HCT116 (cell line): ENCODE measurements around the gene PITHD1. TPM values are rescaled to one million over a fixed set of nuclear protein-coding genes. Genes with fewer than 3 reads are reported as not detected.
A peak's percentile ranks its signal among the peaks of the same experiment; 100 is the strongest.

Source experiments
- ATAC-seq: fragments of 200-7000 bp; cut with Tn5 transposase; 2 replicates; pipeline ENCODE4 v1.9.1; 2020; ENCODE audit warnings: mild to moderate bottlenecking, moderate library complexity
- BruUV-seq: library from RNA; stranded (reverse); fragments of 400-500 nt; replicated peaks from 2 replicates; lab custom pipeline; 2021; lab: Mats Ljungman, UMichigan
- CTCF ChIA-PET: fragments of 300-600 bp; sonication (Branson Sonifier 250); formaldehyde crosslinking; loops from one replicate; lab custom pipeline; 2021; ENCODE audit warnings: antibody characterized with exemption; lab: Charles Lee
- POLR2A ChIA-PET: fragments of 300-600, 350-600 bp; sonication (Branson Sonifier 250); formaldehyde crosslinking; loops from one replicate; lab custom pipeline; 2021; ENCODE audit warnings: antibody characterized with exemption; lab: Charles Lee
- RAD21 ChIA-PET, 2 experiments: fragments of 300-600 bp; sonication (Branson Sonifier 250); formaldehyde crosslinking; loops; one replicate each; lab custom pipeline; 2023; ENCODE audit warnings: low total read pairs in 2 of 2; ENCODE audit not compliant: uncharacterized antibody in 2 of 2, unreplicated experiment in 2 of 2, low non-redundant PET in 1 of 2; lab: Charles Lee
- DNase-seq: peaks from one replicate; pipeline ENCODE4 v3.0.0-alpha.2; 2010; ENCODE audit warnings: low read depth, low spot score
- H2AFZ ChIP-seq: fragments of 200-600 bp; shearing (Covaris generic), sonication (generic); 2 replicates; pipeline ENCODE4 v1.6.1; 2017; ENCODE audit warnings: low read depth, mixed run types, mixed read lengths, antibody characterized with exemption, low read length; ENCODE audit not compliant: poor library complexity, severe bottlenecking
- H3K27ac ChIP-seq: 2 replicates; pipeline ENCODE4 v1.5.1; 2012; ENCODE audit warnings: low read depth, low read length
- H3K27me3 ChIP-seq: fragments of 200-600 bp; sonication (generic); 2 replicates; pipeline ENCODE4 v1.6.1; 2016; ENCODE audit warnings: mixed run types, low read length, mixed read lengths; ENCODE audit not compliant: insufficient read depth
- H3K36me3 ChIP-seq, 2 experiments: fragments of 200-500 bp in 1 of 2; fragments of 200-600 bp in 1 of 2; sonication (Bioruptor generic) in 1 of 2; sonication (generic) in 1 of 2; 2 replicates each; pipeline versions ENCODE4 v1.5.1 to v1.6.1; 2014 to 2016; ENCODE audit warnings: low read length in 2 of 2, inconsistent platforms in 1 of 2, mixed read lengths in 1 of 2, mixed run types in 1 of 2; ENCODE audit not compliant: insufficient read depth in 2 of 2, control insufficient read depth in 1 of 2
- H3K4me1 ChIP-seq, 2 experiments: fragments of 200-600 bp in 1 of 2; sonication (generic) in 1 of 2; 2 replicates each; pipeline versions ENCODE4 v1.5.1 to v1.6.1; 2012 to 2017; ENCODE audit warnings: low read length in 2 of 2, inconsistent platforms in 1 of 2, mild to moderate bottlenecking in 1 of 2, mixed read lengths in 1 of 2, mixed run types in 1 of 2, moderate library complexity in 1 of 2; ENCODE audit not compliant: insufficient read depth in 2 of 2, control insufficient read depth in 1 of 2
- H3K4me2 ChIP-seq: fragments of 200-600 bp; sonication (generic); 2 replicates; pipeline ENCODE4 v1.6.1; 2017; ENCODE audit warnings: mixed run types, low read length, mixed read lengths
- H3K4me3 ChIP-seq, 2 experiments: fragments of 200-600 bp in 1 of 2; sonication (generic) in 1 of 2; replicated peaks in 1 of 2; 2 replicates each; pipeline ENCODE4 v1.5.1; 2011 to 2016; ENCODE audit warnings: low read length in 2 of 2, control low read depth in 1 of 2, low read depth in 1 of 2, mild to moderate bottlenecking in 1 of 2, mixed read lengths in 1 of 2, mixed run types in 1 of 2
- H3K79me2 ChIP-seq: fragments of 200-600 bp; sonication (generic); 2 replicates; pipeline ENCODE4 v1.6.1; 2017; ENCODE audit warnings: mild to moderate bottlenecking, mixed run types, low read length, moderate library complexity, mixed read lengths; ENCODE audit not compliant: insufficient read depth
- H3K9ac ChIP-seq: fragments of 200-600 bp; sonication (generic); 2 replicates; pipeline ENCODE4 v1.6.1; 2016; ENCODE audit warnings: low read length, mixed read lengths
- H3K9me2 ChIP-seq: fragments of 200-600 bp; sonication (generic), shearing (Covaris generic); 2 replicates; pipeline ENCODE4 v1.6.1; 2017; ENCODE audit warnings: mixed run types, mild to moderate bottlenecking, moderate library complexity; ENCODE audit not compliant: insufficient read depth
- H3K9me3 ChIP-seq, 2 experiments: fragments of 200-500 bp in 1 of 2; fragments of 200-600 bp in 1 of 2; sonication (Bioruptor generic) in 1 of 2; sonication (generic) in 1 of 2; 2 replicates each; pipeline ENCODE4 v1.6.1; 2014 to 2017; ENCODE audit warnings: low read length in 2 of 2, mixed read lengths in 2 of 2, inconsistent platforms in 1 of 2, low read depth in 1 of 2, mild to moderate bottlenecking in 1 of 2, mixed run types in 1 of 2, moderate library complexity in 1 of 2; ENCODE audit not compliant: control insufficient read depth in 1 of 2, insufficient read depth in 1 of 2
- H4K20me1 ChIP-seq: fragments of 200-600 bp; sonication (generic), shearing (Covaris generic); 2 replicates; pipeline ENCODE4 v1.6.1; 2017; ENCODE audit warnings: mixed run types, mild to moderate bottlenecking, moderate library complexity; ENCODE audit not compliant: insufficient read depth
- CBX3 ChIP-seq: IDR thresholded peaks from 2 replicates; pipeline ENCODE4 v1.6.1; 2012; ENCODE audit warnings: low read depth
- EZH2phosphoT487 ChIP-seq: fragments of 200-600 bp; IDR thresholded peaks from 2 replicates; pipeline ENCODE4 v1.6.1; 2018; ENCODE audit warnings: antibody characterized with exemption, borderline replicate concordance
- FOSL1 ChIP-seq: IDR thresholded peaks from 2 replicates; pipeline ENCODE4 v1.6.1; 2012; ENCODE audit warnings: low read depth
- JUND ChIP-seq: IDR thresholded peaks from 2 replicates; pipeline ENCODE4 v1.6.1; 2012
- POLR2AphosphoS5 ChIP-seq: IDR thresholded peaks from 2 replicates; pipeline ENCODE4 v1.6.1; 2011; ENCODE audit warnings: mild to moderate bottlenecking, low read depth, low read length, moderate library complexity
- YY1 ChIP-seq: IDR thresholded peaks from 2 replicates; pipeline ENCODE4 v1.6.1; 2011; ENCODE audit warnings: low read length, low read depth, moderate library complexity, mild to moderate bottlenecking; ENCODE audit not compliant: insufficient replicate concordance; ENCODE audit errors: extremely low read depth
- ZNF274 ChIP-seq: fragments of 200-500 bp; sonication (Bioruptor generic); IDR thresholded peaks from 2 replicates; pipeline ENCODE4 v1.6.1; 2014; ENCODE audit warnings: mild to moderate bottlenecking, low read depth, low read length, inconsistent platforms
- intact Hi-C: fragments of 100-400 bp; cut with micrococcal nuclease; formaldehyde crosslinking; loops from 2 replicates; pipeline ENCODE4 v1.10.0; 2022
- total RNA-seq: library from RNA; stranded (reverse); gene quantifications from one replicate; pipeline ENCODE4 v1.2.1, GENCODE V29; 2021; ENCODE audit not compliant: unreplicated experiment
- TF ChIP-seq, protein P1 (sequence below), 3 experiments: fragments of 200-600 bp in 1 of 3; sonication (generic) in 1 of 3; IDR thresholded peaks in 2 of 3; conservative IDR thresholded peaks in 1 of 3; 2 replicates each; pipeline ENCODE4 v1.5.1; 2012 to 2017; ENCODE audit warnings: low read depth in 2 of 3, low read length in 2 of 3, antibody characterized with exemption in 1 of 3, borderline replicate concordance in 1 of 3, control low read depth in 1 of 3, mild to moderate bottlenecking in 1 of 3, mixed read lengths in 1 of 3, mixed run types in 1 of 3, moderate library complexity in 1 of 3; ENCODE audit not compliant: insufficient read depth in 1 of 3
- TF ChIP-seq, protein P2 (sequence below): IDR thresholded peaks from 2 replicates; pipeline ENCODE4 v1.6.1; 2011; ENCODE audit warnings: mild to moderate bottlenecking, low read length, moderate library complexity; ENCODE audit not compliant: insufficient replicate concordance; ENCODE audit errors: extremely low read depth
- TF ChIP-seq, protein P3 (sequence below): IDR thresholded peaks from 2 replicates; pipeline ENCODE4 v1.6.1; 2012; ENCODE audit warnings: low read depth

The PITHD1 gene
- total RNA-seq, 1 experiment from 2014 or later, result 57.2 TPM

DNA sequence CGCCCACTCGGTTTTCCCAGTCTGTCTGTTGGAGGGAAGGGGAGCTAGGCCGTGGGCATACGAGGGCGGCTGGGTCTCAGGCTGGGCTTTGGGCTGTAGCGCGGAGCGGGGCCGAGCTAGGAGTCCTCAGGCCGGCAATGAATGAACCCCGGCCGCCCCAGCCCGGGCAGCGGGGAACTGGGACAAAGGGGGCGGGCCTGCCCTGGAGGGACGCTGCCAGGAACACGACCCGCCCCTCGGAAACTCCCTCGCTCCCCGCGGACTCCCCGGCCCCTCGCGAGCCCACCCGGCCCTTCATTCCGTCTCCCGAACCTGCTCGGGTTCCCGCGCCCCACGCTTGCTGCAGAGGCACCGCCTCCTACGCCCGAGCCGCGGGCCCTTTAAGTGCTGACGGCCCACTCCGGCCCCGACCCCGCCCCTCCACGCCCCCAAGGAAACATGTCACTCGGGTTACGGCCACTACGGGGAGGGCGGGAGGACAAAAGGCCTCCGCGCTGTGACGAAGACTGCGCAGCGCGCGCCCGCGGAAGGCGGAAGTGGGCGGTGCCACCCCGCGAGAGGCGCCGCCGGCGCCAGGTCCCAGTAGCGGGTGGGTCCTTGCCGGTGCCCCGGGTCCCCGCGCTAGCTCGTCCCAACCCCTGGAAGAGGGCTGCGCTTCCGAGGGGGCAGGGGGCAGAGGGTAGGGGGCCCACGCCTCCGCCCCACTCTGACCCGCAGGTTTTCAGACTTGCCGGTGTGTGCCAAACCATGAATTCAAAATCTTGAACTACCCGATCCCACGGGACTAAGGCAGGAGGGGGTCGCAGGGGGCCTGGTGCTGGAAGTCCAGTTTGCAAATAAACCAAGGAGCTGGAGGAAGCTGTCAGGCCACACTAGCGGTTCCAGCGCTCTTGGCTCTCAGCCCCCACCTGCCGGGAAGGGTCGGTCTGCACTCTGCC is 22.5 kb downstream of the PITHD1 start, which contains the start of gene GALE (continued):
- TF ChIP-seq, protein P1, sequence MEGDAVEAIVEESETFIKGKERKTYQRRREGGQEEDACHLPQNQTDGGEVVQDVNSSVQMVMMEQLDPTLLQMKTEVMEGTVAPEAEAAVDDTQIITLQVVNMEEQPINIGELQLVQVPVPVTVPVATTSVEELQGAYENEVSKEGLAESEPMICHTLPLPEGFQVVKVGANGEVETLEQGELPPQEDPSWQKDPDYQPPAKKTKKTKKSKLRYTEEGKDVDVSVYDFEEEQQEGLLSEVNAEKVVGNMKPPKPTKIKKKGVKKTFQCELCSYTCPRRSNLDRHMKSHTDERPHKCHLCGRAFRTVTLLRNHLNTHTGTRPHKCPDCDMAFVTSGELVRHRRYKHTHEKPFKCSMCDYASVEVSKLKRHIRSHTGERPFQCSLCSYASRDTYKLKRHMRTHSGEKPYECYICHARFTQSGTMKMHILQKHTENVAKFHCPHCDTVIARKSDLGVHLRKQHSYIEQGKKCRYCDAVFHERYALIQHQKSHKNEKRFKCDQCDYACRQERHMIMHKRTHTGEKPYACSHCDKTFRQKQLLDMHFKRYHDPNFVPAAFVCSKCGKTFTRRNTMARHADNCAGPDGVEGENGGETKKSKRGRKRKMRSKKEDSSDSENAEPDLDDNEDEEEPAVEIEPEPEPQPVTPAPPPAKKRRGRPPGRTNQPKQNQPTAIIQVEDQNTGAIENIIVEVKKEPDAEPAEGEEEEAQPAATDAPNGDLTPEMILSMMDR (IDR thresholded peaks at IDR 0.05 in 2 of 3, conservative IDR thresholded peaks at IDR 0.05 in 1 of 3; ENCODE audit: borderline replicate concordance in 1 of 3, insufficient read depth in 1 of 3, low read depth in 2 of 3, low read length in 2 of 3), result no peak

DNA sequence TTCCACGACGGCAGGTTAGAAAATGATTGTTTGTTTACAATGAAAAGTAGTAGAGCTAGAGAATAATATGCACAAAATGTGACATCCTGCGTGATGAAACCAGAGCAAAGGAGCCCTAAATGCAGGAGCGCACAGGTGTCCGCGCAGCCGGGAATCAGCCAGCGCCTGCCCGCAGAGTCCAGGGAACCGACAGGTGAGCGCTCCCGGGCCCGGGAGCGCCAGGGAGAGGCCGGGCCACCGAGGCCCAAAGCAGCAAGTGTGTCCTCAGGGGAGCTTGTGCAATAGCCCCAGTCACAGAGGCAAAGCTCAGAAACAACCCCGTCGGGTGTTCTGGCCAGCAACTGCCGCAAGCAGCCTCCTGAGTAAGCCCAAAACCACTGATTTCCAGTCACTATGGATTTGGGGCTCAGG is 23.1 kb downstream of the PITHD1 start:
- no peak for DNase-seq
- Histone ChIP-seq H3K9me2 (no peaks in the 10 kb centered on the region), H2AFZ (no peak overlapping the region), H3K27ac (peak overlapping the region; percentile 48), H3K4me1 (peaks cover 10 to 35% of the 10 kb centered on the region in 2 experiments), H3K4me3 (peak overlapping the region; percentile 65 to 94), H3K9me3 (no peaks in the 10 kb centered on the region), H3K27me3 (no peaks in the 10 kb centered on the region), H3K79me2 (peaks cover 22% of the 10 kb centered on the region; the same call in 1 of the 2 replicates), H3K4me2 (peak overlapping the region; percentile 92), H3K36me3 (peaks cover 12 to 16% of the 10 kb centered on the region in 2 experiments; a peak in 3 of 4 replicates), H4K20me1 (no peaks in the 10 kb centered on the region), H3K9ac (peak overlapping the region; percentile 87)
- ChIA-PET POLR2A (interaction anchor here (0.6 to 1.7 kb wide), 2 partner anchors 20 to 24 kb away, joined by 3 to 4 read pairs; partner anchors contain the start of gene HMGCL), CTCF (interaction anchor here (2.6 kb wide), 1 partner anchor 10 kb away, joined by 15 read pairs; no protein-coding TSS in a partner anchor), RAD21 (no interaction called here)
- ATAC-seq, result no peak
- TSS peak; percentile 18 for BruUV-seq
- intact Hi-C loops, result no loop called here
- TF ChIP-seq, protein P2, sequence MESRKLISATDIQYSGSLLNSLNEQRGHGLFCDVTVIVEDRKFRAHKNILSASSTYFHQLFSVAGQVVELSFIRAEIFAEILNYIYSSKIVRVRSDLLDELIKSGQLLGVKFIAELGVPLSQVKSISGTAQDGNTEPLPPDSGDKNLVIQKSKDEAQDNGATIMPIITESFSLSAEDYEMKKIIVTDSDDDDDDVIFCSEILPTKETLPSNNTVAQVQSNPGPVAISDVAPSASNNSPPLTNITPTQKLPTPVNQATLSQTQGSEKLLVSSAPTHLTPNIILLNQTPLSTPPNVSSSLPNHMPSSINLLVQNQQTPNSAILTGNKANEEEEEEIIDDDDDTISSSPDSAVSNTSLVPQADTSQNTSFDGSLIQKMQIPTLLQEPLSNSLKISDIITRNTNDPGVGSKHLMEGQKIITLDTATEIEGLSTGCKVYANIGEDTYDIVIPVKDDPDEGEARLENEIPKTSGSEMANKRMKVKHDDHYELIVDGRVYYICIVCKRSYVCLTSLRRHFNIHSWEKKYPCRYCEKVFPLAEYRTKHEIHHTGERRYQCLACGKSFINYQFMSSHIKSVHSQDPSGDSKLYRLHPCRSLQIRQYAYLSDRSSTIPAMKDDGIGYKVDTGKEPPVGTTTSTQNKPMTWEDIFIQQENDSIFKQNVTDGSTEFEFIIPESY, result no peak
- TF ChIP-seq ZNF274, result no peak
- TF ChIP-seq, protein P3, sequence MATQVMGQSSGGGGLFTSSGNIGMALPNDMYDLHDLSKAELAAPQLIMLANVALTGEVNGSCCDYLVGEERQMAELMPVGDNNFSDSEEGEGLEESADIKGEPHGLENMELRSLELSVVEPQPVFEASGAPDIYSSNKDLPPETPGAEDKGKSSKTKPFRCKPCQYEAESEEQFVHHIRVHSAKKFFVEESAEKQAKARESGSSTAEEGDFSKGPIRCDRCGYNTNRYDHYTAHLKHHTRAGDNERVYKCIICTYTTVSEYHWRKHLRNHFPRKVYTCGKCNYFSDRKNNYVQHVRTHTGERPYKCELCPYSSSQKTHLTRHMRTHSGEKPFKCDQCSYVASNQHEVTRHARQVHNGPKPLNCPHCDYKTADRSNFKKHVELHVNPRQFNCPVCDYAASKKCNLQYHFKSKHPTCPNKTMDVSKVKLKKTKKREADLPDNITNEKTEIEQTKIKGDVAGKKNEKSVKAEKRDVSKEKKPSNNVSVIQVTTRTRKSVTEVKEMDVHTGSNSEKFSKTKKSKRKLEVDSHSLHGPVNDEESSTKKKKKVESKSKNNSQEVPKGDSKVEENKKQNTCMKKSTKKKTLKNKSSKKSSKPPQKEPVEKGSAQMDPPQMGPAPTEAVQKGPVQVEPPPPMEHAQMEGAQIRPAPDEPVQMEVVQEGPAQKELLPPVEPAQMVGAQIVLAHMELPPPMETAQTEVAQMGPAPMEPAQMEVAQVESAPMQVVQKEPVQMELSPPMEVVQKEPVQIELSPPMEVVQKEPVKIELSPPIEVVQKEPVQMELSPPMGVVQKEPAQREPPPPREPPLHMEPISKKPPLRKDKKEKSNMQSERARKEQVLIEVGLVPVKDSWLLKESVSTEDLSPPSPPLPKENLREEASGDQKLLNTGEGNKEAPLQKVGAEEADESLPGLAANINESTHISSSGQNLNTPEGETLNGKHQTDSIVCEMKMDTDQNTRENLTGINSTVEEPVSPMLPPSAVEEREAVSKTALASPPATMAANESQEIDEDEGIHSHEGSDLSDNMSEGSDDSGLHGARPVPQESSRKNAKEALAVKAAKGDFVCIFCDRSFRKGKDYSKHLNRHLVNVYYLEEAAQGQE, result no peak
- TF ChIP-seq FOSL1, result no peak
- no peak for TF ChIP-seq JUND
- no peak for TF ChIP-seq YY1
- TF ChIP-seq, protein P1 (IDR thresholded peaks at IDR 0.05 in 2 of 3, conservative IDR thresholded peaks at IDR 0.05 in 1 of 3; ENCODE audit: borderline replicate concordance in 1 of 3, insufficient read depth in 1 of 3, low read depth in 2 of 3, low read length in 2 of 3), result no peak
- no peak for TF ChIP-seq POLR2AphosphoS5
- TF ChIP-seq EZH2phosphoT487, result no peak
- TF ChIP-seq CBX3, result no peak
